Neuronal stem cell (in vitro differentiated cells): ENCODE data around the gene CSNK1E.

Experiments
- DNase-seq: peaks from one replicate; pipeline ENCODE4 v3.0.0-alpha.2; 2013; ENCODE audit warnings: low spot score
- H2AFZ ChIP-seq: one replicate; pipeline ENCODE4 v1.6.1; 2013; ENCODE audit warnings: mild to moderate bottlenecking, low read length, inconsistent platforms
- H2AK5ac ChIP-seq: 2 replicates; pipeline ENCODE4 v1.6.1; 2013; ENCODE audit warnings: low read depth, mild to moderate bottlenecking, inconsistent platforms, low read length, moderate library complexity, mixed read lengths
- H2BK120ac ChIP-seq: 2 replicates; pipeline ENCODE4 v1.6.1; 2013; ENCODE audit warnings: low read depth, mild to moderate bottlenecking, inconsistent platforms, low read length, moderate library complexity, mixed read lengths
- H2BK12ac ChIP-seq: one replicate; pipeline ENCODE4 v1.6.1; 2013; ENCODE audit warnings: low read length, inconsistent platforms
- H2BK15ac ChIP-seq: 2 replicates; pipeline ENCODE4 v1.6.1; 2013; ENCODE audit warnings: mild to moderate bottlenecking, low read length, inconsistent platforms, mixed read lengths
- H2BK5ac ChIP-seq: one replicate; pipeline ENCODE4 v1.6.1; 2013; ENCODE audit warnings: inconsistent platforms, mild to moderate bottlenecking, low read length, moderate library complexity
- H3K14ac ChIP-seq: one replicate; pipeline ENCODE4 v1.6.1; 2013; ENCODE audit warnings: low read length, inconsistent platforms
- H3K18ac ChIP-seq: 2 replicates; pipeline ENCODE4 v1.6.1; 2013; ENCODE audit warnings: low read length, inconsistent platforms
- H3K23ac ChIP-seq: 2 replicates; pipeline ENCODE4 v1.6.1; 2013; ENCODE audit warnings: low read depth, mild to moderate bottlenecking, mixed read lengths, low read length, inconsistent platforms; ENCODE audit not compliant: poor library complexity
- H3K27ac ChIP-seq: replicated peaks from 3 replicates; pipeline ENCODE4 v1.5.1; 2013; ENCODE audit warnings: low read length, inconsistent platforms
- H3K27me3 ChIP-seq, 3 experiments: 2 replicates each; pipeline ENCODE4 v1.6.1; 2013; ENCODE audit warnings: low read length in 3 of 3, mild to moderate bottlenecking in 2 of 3, inconsistent platforms in 1 of 3, low read depth in 1 of 3, mixed read lengths in 1 of 3, moderate library complexity in 1 of 3; ENCODE audit not compliant: control insufficient read depth in 3 of 3, insufficient read depth in 3 of 3
- H3K36me3 ChIP-seq, 2 donors: replicated peaks in 1 of 2; 2 replicates each; pipeline ENCODE4 v1.6.1; 2013; ENCODE audit warnings: low read length in 2 of 2; ENCODE audit not compliant: control insufficient read depth in 2 of 2, insufficient read depth in 2 of 2
- H3K4ac ChIP-seq: 2 replicates; pipeline ENCODE4 v1.6.1; 2013; ENCODE audit warnings: inconsistent platforms, mild to moderate bottlenecking, low read length, moderate library complexity
- H3K4me1 ChIP-seq, 2 donors: 1 replicate in 1 of 2; 2 replicates in 1 of 2; pipeline ENCODE4 v1.6.1; 2013; ENCODE audit warnings: low read length in 2 of 2, low read depth in 1 of 2; ENCODE audit not compliant: control insufficient read depth in 2 of 2, insufficient read depth in 1 of 2
- H3K4me2 ChIP-seq: one replicate; pipeline ENCODE4 v1.6.1; 2013; ENCODE audit warnings: mild to moderate bottlenecking, low read length, inconsistent platforms; ENCODE audit not compliant: insufficient read depth, poor library complexity, severe bottlenecking
- H3K4me3 ChIP-seq, 2 donors: 2 replicates each; pipeline ENCODE4 v1.5.1; 2013; ENCODE audit warnings: low read length in 2 of 2, mild to moderate bottlenecking in 2 of 2, inconsistent platforms in 1 of 2, moderate library complexity in 1 of 2
- H3K79me1 ChIP-seq: one replicate; pipeline ENCODE4 v1.6.1; 2013; ENCODE audit warnings: low read depth, mild to moderate bottlenecking, inconsistent platforms, low read length, moderate library complexity
- H3K9ac ChIP-seq: one replicate; pipeline ENCODE4 v1.6.1; 2013; ENCODE audit warnings: mild to moderate bottlenecking, low read depth, low read length, inconsistent platforms; ENCODE audit not compliant: poor library complexity
- H3K9me3 ChIP-seq, 2 donors: replicated peaks in 1 of 2; 2 replicates each; pipeline versions ENCODE3 to v1.6.1; 2013; ENCODE audit warnings: low read length in 2 of 2, mild to moderate bottlenecking in 2 of 2, inconsistent platforms in 1 of 2, low read depth in 1 of 2, mixed read lengths in 1 of 2, moderate library complexity in 1 of 2; ENCODE audit not compliant: control insufficient read depth in 2 of 2, insufficient read depth in 1 of 2
- H4K8ac ChIP-seq: one replicate; pipeline ENCODE4 v1.6.1; 2013; ENCODE audit warnings: low read depth, mild to moderate bottlenecking, inconsistent platforms, low read length, moderate library complexity
- H4K91ac ChIP-seq: one replicate; pipeline ENCODE4 v1.6.1; 2013; ENCODE audit warnings: low read length, low read depth, mild to moderate bottlenecking, inconsistent platforms; ENCODE audit not compliant: poor library complexity
- WGBS, 2 donors: extraction: QIAGEN DNeasy Blood & Tissue Kit; methylation state at CpG; one replicate each; pipeline ENCODE4 v1.1.7; 2013; ENCODE audit warnings: missing lambda C conversion rate in 2 of 2, mixed read lengths in 1 of 2; ENCODE audit not compliant: insufficient read length in 2 of 2, insufficient replicate concordance in 1 of 2; ENCODE audit errors: extremely low coverage in 2 of 2; 5-methylcytosine and 5-hydroxymethylcytosine counted together

Gene CSNK1E

GRCh38 chr22:38295863-38296262, 21.4 kb downstream of the CSNK1E start:
- Histone ChIP-seq H2BK120ac (no peak overlapping the region), H3K4me3 (no peak overlapping the region), H3K36me3 (peaks cover 84 to 97% of the 10 kb centered on the region in 2 donors), H3K4ac (no peak overlapping the region), H4K8ac (no peak overlapping the region), H3K27ac (no peak overlapping the region), H3K14ac (no peak overlapping the region), H2BK5ac (no peak overlapping the region), H2BK12ac (no peak overlapping the region), H2BK15ac (no peak overlapping the region), H3K79me1 (peaks cover 23% of the 10 kb centered on the region), H3K9me3 (no peaks in the 10 kb centered on the region), H3K9ac (no peak overlapping the region), H4K91ac (no peak overlapping the region), H2AFZ (no peak overlapping the region), H3K4me2 (no peak overlapping the region), H3K18ac (no peak overlapping the region), H3K4me1 (peaks cover 0 to 2% of the 10 kb centered on the region in 2 donors), H3K23ac (peak overlapping the region; percentile 1), H2AK5ac (no peak overlapping the region), H3K27me3 (no peaks in the 10 kb centered on the region)
- DNase-seq = no peak
- no CpG with 5 or more reads among the region's 9 CpGs for WGBS, 2 donors

DNA sequence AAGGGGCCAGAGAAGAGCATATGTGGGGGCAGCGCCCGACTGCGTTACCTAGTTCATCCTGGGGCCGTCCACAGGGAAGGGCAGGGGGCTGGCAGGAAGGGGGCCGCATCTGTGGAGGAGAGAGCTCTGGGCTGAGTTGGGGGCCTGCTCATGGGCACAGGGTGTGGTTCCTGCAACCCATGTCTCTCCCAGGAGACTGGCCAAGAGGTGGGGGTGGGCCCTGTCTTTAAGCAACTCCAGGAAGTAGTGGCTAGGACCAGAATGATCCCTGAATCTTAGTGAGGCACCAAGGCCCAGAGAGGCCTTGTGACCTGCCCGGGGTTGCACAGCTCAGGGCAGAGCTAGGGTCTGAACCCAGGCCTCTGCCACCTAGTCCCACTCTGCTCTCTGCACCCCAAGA, 21.9 kb downstream of the CSNK1E start:
- Histone ChIP-seq H3K27me3 (no peaks in the 10 kb centered on the region), H3K14ac (no peak overlapping the region)
- no CpG with 5 or more reads among the region's 6 CpGs for WGBS, 2 donors

GRCh38 chr22:38294193-38294592, 23.0 kb downstream of the CSNK1E start:
- WGBS, 2 donors = no CpG with 5 or more reads among the region's 26 CpGs
- Histone ChIP-seq H3K9me3 (no peaks in the 10 kb centered on the region), H4K91ac (no peak overlapping the region), H2BK120ac (no peak overlapping the region), H3K4me1 (peaks cover 0 to 2% of the 10 kb centered on the region in 2 donors), H3K79me1 (peaks cover 23% of the 10 kb centered on the region), H3K9ac (no peak overlapping the region), H4K8ac (no peak overlapping the region), H3K36me3 (peaks cover 76 to 95% of the 10 kb centered on the region in 2 donors), H3K27ac (no peak overlapping the region), H2AK5ac (no peak overlapping the region), H3K23ac (peak overlapping the region; percentile 56), H2BK5ac (no peak overlapping the region), H3K14ac (no peak overlapping the region), H3K18ac (peak overlapping the region; percentile 16), H3K27me3 (no peaks in the 10 kb centered on the region), H2BK15ac (no peak overlapping the region), H2AFZ (no peak overlapping the region), H3K4me3 (no peak overlapping the region), H3K4me2 (no peak overlapping the region), H2BK12ac (no peak overlapping the region), H3K4ac (no peak overlapping the region)
- DNase-seq = no peak

More for the DNA sequence above, 21.9 kb downstream of the CSNK1E start:
- Histone ChIP-seq H2BK12ac (no peak overlapping the region), H2AFZ (no peak overlapping the region), H3K79me1 (peaks cover 23% of the 10 kb centered on the region), H2BK5ac (peak overlapping the region; percentile 48), H4K8ac (peak overlapping the region; percentile 58), H3K27ac (no peak overlapping the region), H3K4ac (no peak overlapping the region), H3K9ac (no peak overlapping the region), H3K4me2 (no peak overlapping the region), H2AK5ac (no peak overlapping the region), H3K4me1 (peaks cover 0 to 2% of the 10 kb centered on the region in 2 donors), H3K18ac (peak overlapping the region; percentile 54), H3K36me3 (peaks cover 79 to 96% of the 10 kb centered on the region in 2 donors), H3K4me3 (no peak overlapping the region), H4K91ac (no peak overlapping the region), H2BK120ac (no peak overlapping the region), H2BK15ac (no peak overlapping the region), H3K23ac (no peak overlapping the region), H3K9me3 (no peaks in the 10 kb centered on the region)
- DNase-seq = no peak

- no peak overlapping the region for H2BK12ac ChIP-seq
- H3K79me1 ChIP-seq = peaks cover 17% of the 10 kb centered on the region
- H3K4me3 ChIP-seq = no peak overlapping the region
- H2AFZ ChIP-seq = no peak overlapping the region
- no peak overlapping the region for H3K14ac ChIP-seq
- no peak overlapping the region for H2AK5ac ChIP-seq
- no peak for DNase-seq
- no CpG with 5 or more reads among the region's 9 CpGs for WGBS, 2 donors
- H4K91ac ChIP-seq = no peak overlapping the region
- H3K9ac ChIP-seq = no peak overlapping the region
- no peak overlapping the region for H4K8ac ChIP-seq
- H3K36me3 ChIP-seq = peaks cover 62 to 88% of the 10 kb centered on the region in 2 donors
- H3K4me2 ChIP-seq = no peak overlapping the region
- H3K4ac ChIP-seq = no peak overlapping the region
- no peaks in the 10 kb centered on the region for H3K9me3 ChIP-seq
- H2BK5ac ChIP-seq = peak overlapping the region; percentile 84
- no peak overlapping the region for H3K27ac ChIP-seq
- H3K27me3 ChIP-seq = no peaks in the 10 kb centered on the region
- H2BK120ac ChIP-seq = no peak overlapping the region
- H3K18ac ChIP-seq = no peak overlapping the region
- no peak overlapping the region for H3K23ac ChIP-seq
- H3K4me1 ChIP-seq = peaks cover 0 to 2% of the 10 kb centered on the region in 2 donors
- no peak overlapping the region for H2BK15ac ChIP-seq
Observed at GRCh38 chr22:38292694-38293093, 24.5 kb downstream of the CSNK1E start.
